ENCODE measurements around the gene DSCAM. TPM values are rescaled to one million over a fixed set of nuclear protein-coding genes. Genes with fewer than 3 reads are reported as not detected.
A peak's percentile ranks its signal among the peaks of the same experiment; 100 is the strongest.

Gene DSCAM
- total RNA-seq, 2 donors from 2014 or later = 18.5 to 25.5 TPM

DNA sequence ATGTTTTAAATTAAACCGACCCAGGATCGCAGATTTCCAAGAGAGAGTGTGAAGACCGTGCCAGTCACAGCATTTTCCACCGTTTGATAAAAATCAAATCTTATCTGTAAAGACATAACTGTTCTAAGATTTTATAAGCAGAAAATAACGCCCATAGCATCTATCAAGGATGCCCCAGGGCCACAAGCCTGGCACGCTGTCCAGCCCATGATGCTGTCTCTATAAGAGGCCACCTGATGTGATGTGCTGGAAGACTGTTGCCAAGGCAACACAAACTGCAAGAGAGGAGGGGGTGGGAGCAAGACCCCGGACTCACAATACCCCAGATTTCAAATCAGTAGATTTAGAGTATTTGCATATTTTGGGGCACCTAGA lies 116.5 kb downstream of the DSCAM start:
- no peak overlapping the region for H3K4me3 ChIP-seq (ENCODE audit: low read length)
- H3K36me3 Mint-ChIP-seq (ENCODE audit: low read depth) = no peaks in the 10 kb centered on the region
- H3K36me3 ChIP-seq (ENCODE audit: control insufficient read depth, insufficient read depth, low read length) = no peaks in the 10 kb centered on the region
- no peak overlapping the region for H3K27ac Mint-ChIP-seq
- no peak for DNase-seq
- no peaks in the 10 kb centered on the region for H3K4me1 ChIP-seq (ENCODE audit: control insufficient read depth, insufficient read depth, low read length)
- H3K27ac ChIP-seq (ENCODE audit: low read depth, low read length) = peak overlapping the region; percentile 10
- no peak overlapping the region for H3K4me3 Mint-ChIP-seq
- no peaks in the 10 kb centered on the region for H3K9me3 ChIP-seq (ENCODE audit: control insufficient read depth, low read length)
- H3K27me3 Mint-ChIP-seq (ENCODE audit: insufficient read depth) = no peaks in the 10 kb centered on the region
- H3K9ac ChIP-seq (ENCODE audit: extremely low read depth, low read length, poor library complexity, severe bottlenecking) = no peak overlapping the region
- no peaks in the 10 kb centered on the region for H3K9me3 Mint-ChIP-seq
- TF ChIP-seq, protein P1, sequence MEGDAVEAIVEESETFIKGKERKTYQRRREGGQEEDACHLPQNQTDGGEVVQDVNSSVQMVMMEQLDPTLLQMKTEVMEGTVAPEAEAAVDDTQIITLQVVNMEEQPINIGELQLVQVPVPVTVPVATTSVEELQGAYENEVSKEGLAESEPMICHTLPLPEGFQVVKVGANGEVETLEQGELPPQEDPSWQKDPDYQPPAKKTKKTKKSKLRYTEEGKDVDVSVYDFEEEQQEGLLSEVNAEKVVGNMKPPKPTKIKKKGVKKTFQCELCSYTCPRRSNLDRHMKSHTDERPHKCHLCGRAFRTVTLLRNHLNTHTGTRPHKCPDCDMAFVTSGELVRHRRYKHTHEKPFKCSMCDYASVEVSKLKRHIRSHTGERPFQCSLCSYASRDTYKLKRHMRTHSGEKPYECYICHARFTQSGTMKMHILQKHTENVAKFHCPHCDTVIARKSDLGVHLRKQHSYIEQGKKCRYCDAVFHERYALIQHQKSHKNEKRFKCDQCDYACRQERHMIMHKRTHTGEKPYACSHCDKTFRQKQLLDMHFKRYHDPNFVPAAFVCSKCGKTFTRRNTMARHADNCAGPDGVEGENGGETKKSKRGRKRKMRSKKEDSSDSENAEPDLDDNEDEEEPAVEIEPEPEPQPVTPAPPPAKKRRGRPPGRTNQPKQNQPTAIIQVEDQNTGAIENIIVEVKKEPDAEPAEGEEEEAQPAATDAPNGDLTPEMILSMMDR (conservative IDR thresholded peaks at IDR 0.05) = no peak
- 89 to 100% methylated on average over 4 to 7 of the region's 7 CpGs for WGBS, 2 experiments (ENCODE audit: insufficient coverage in 1 of 2, insufficient read length in 1 of 2)
- H3K4me1 Mint-ChIP-seq = peaks cover 8% of the 10 kb centered on the region
- H3K27me3 ChIP-seq (ENCODE audit: control insufficient read depth, insufficient read depth, low read length, poor library complexity, severe bottlenecking) = no peaks in the 10 kb centered on the region

DNA sequence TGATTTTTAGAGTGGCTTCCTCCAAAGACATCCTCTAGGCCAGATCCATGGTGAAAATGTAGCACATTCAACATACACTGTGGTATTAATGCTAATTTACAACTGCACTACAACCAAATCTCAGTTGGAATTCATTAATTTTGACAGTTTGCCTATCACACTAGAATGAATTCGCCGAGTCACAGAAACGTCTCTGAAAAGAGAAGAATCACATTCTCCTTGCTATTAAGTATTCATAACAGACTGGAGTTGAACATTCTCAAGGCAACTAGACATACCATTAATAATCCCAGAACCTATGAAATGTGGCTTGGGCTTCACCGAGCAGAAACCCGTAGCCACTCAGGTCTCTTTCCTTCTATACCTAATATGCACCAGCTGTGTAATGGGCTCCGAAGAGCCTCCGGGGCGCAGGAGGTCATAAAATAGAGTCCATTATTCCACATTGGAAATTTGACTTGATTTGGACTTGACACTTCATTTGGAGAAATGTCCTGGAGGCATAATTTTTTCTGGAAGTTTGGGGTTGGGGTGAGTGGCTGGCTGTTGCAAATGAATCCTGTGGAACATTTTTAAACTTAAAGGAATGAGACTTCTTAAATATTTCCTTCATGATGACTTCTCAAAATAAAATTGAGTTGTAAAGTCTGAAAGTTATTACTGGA lies 117.1 kb downstream of the DSCAM start:
- H3K9me3 Mint-ChIP-seq = no peaks in the 10 kb centered on the region

DNA sequence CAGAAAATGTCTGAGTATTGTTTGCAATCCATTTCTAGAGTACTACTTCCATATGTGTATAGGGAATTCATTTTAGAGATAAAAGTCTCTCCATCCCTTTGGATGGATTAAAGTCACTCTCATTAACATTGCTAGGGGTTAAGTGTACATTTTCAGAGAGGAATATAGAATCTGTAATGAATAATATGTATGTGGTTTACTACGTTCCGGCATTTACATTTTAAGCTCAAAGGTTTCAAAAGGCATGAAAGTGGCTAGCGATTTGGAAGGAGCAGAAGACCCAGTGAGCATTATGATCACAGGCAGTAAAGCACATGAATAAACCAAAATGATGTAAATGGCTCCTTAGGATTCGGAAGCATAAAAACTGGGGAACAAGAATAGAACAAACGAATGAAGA lies 123.0 kb downstream of the DSCAM start:
- Mint-ChIP-seq H3K9me3 (peaks cover 16% of the 10 kb centered on the region), H3K27me3 (ENCODE audit: insufficient read depth) (no peaks in the 10 kb centered on the region), H3K27ac (no peak overlapping the region), H3K36me3 (ENCODE audit: low read depth) (no peaks in the 10 kb centered on the region), H3K4me3 (no peak overlapping the region), H3K4me1 (peaks cover 5% of the 10 kb centered on the region)
- no peak overlapping the region for H3K9ac ChIP-seq (ENCODE audit: extremely low read depth, low read length, poor library complexity, severe bottlenecking)
- H3K36me3 ChIP-seq (ENCODE audit: control insufficient read depth, insufficient read depth, low read length) = no peaks in the 10 kb centered on the region
- H3K27me3 ChIP-seq (ENCODE audit: control insufficient read depth, insufficient read depth, low read length, poor library complexity, severe bottlenecking) = no peaks in the 10 kb centered on the region
- TF ChIP-seq, protein P1 (conservative IDR thresholded peaks at IDR 0.05) = no peak
- WGBS, 2 experiments (ENCODE audit: insufficient coverage in 1 of 2, insufficient read length in 1 of 2) = 93 to 95% methylated on average over 3 to 5 of the region's 5 CpGs
- no peak overlapping the region for H3K27ac ChIP-seq (ENCODE audit: low read depth, low read length)
- no peak for DNase-seq
- no peaks in the 10 kb centered on the region for H3K4me1 ChIP-seq (ENCODE audit: control insufficient read depth, insufficient read depth, low read length)
- peaks cover 16% of the 10 kb centered on the region for H3K9me3 ChIP-seq (ENCODE audit: control insufficient read depth, low read length)
- H3K4me3 ChIP-seq (ENCODE audit: low read length) = no peak overlapping the region

More for the DNA sequence above, 117.1 kb downstream of the DSCAM start:
- TF ChIP-seq, protein P1 (conservative IDR thresholded peaks at IDR 0.05) = no peak
- no peaks in the 10 kb centered on the region for H3K27me3 Mint-ChIP-seq (ENCODE audit: insufficient read depth)
- DNase-seq = no peak
- H3K4me3 Mint-ChIP-seq = no peak overlapping the region
- no peaks in the 10 kb centered on the region for H3K36me3 Mint-ChIP-seq (ENCODE audit: low read depth)
- H3K27ac Mint-ChIP-seq = no peak overlapping the region
- Histone ChIP-seq H3K36me3 (ENCODE audit: control insufficient read depth, insufficient read depth, low read length) (no peaks in the 10 kb centered on the region), H3K9ac (ENCODE audit: extremely low read depth, low read length, poor library complexity, severe bottlenecking) (no peak overlapping the region), H3K27me3 (ENCODE audit: control insufficient read depth, insufficient read depth, low read length, poor library complexity, severe bottlenecking) (no peaks in the 10 kb centered on the region), H3K4me1 (ENCODE audit: control insufficient read depth, insufficient read depth, low read length) (no peaks in the 10 kb centered on the region), H3K4me3 (ENCODE audit: low read length) (no peak overlapping the region), H3K9me3 (ENCODE audit: control insufficient read depth, low read length) (no peaks in the 10 kb centered on the region), H3K27ac (ENCODE audit: low read depth, low read length) (peak overlapping the region; percentile 10)
- H3K4me1 Mint-ChIP-seq = peaks cover 8% of the 10 kb centered on the region
- WGBS, 2 experiments (ENCODE audit: insufficient coverage in 1 of 2, insufficient read length in 1 of 2) = 88 to 93% methylated on average over 8 of the region's 8 CpGs

Data from endodermal cell (in vitro differentiated cells).